HCT116 (cell line): ENCODE data around the gene CNDP1. TPM values are rescaled to one million over a fixed set of nuclear protein-coding genes. Genes with fewer than 3 reads are reported as not detected.

Source experiments
- ATAC-seq: fragments of 200-7000 bp; cut with Tn5 transposase; 2 replicates; pipeline ENCODE4 v1.9.1; 2020; ENCODE audit warnings: mild to moderate bottlenecking, moderate library complexity
- BruUV-seq: library from RNA; stranded (reverse); fragments of 400-500 nt; replicated peaks from 2 replicates; lab custom pipeline; 2021; lab: Mats Ljungman, UMichigan
- CTCF ChIA-PET: fragments of 300-600 bp; sonication (Branson Sonifier 250); formaldehyde crosslinking; loops from one replicate; lab custom pipeline; 2021; ENCODE audit warnings: antibody characterized with exemption; lab: Charles Lee
- POLR2A ChIA-PET: fragments of 300-600, 350-600 bp; sonication (Branson Sonifier 250); formaldehyde crosslinking; loops from one replicate; lab custom pipeline; 2021; ENCODE audit warnings: antibody characterized with exemption; lab: Charles Lee
- RAD21 ChIA-PET, 2 experiments: fragments of 300-600 bp; sonication (Branson Sonifier 250); formaldehyde crosslinking; loops; one replicate each; lab custom pipeline; 2023; ENCODE audit warnings: low total read pairs in 2 of 2; ENCODE audit not compliant: uncharacterized antibody in 2 of 2, unreplicated experiment in 2 of 2, low non-redundant PET in 1 of 2; lab: Charles Lee
- DNase-seq: peaks from one replicate; pipeline ENCODE4 v3.0.0-alpha.2; 2010; ENCODE audit warnings: low read depth, low spot score
- H2AFZ ChIP-seq: fragments of 200-600 bp; shearing (Covaris generic), sonication (generic); 2 replicates; pipeline ENCODE4 v1.6.1; 2017; ENCODE audit warnings: low read depth, mixed run types, mixed read lengths, antibody characterized with exemption, low read length; ENCODE audit not compliant: poor library complexity, severe bottlenecking
- H3K27ac ChIP-seq: 2 replicates; pipeline ENCODE4 v1.5.1; 2012; ENCODE audit warnings: low read depth, low read length
- H3K27me3 ChIP-seq: fragments of 200-600 bp; sonication (generic); 2 replicates; pipeline ENCODE4 v1.6.1; 2016; ENCODE audit warnings: mixed run types, low read length, mixed read lengths; ENCODE audit not compliant: insufficient read depth
- H3K36me3 ChIP-seq, 2 experiments: fragments of 200-500 bp in 1 of 2; fragments of 200-600 bp in 1 of 2; sonication (Bioruptor generic) in 1 of 2; sonication (generic) in 1 of 2; 2 replicates each; pipeline versions ENCODE4 v1.5.1 to v1.6.1; 2014 to 2016; ENCODE audit warnings: low read length in 2 of 2, inconsistent platforms in 1 of 2, mixed read lengths in 1 of 2, mixed run types in 1 of 2; ENCODE audit not compliant: insufficient read depth in 2 of 2, control insufficient read depth in 1 of 2
- H3K4me1 ChIP-seq, 2 experiments: fragments of 200-600 bp in 1 of 2; sonication (generic) in 1 of 2; 2 replicates each; pipeline versions ENCODE4 v1.5.1 to v1.6.1; 2012 to 2017; ENCODE audit warnings: low read length in 2 of 2, inconsistent platforms in 1 of 2, mild to moderate bottlenecking in 1 of 2, mixed read lengths in 1 of 2, mixed run types in 1 of 2, moderate library complexity in 1 of 2; ENCODE audit not compliant: insufficient read depth in 2 of 2, control insufficient read depth in 1 of 2
- H3K4me2 ChIP-seq: fragments of 200-600 bp; sonication (generic); 2 replicates; pipeline ENCODE4 v1.6.1; 2017; ENCODE audit warnings: mixed run types, low read length, mixed read lengths
- H3K4me3 ChIP-seq, 2 experiments: fragments of 200-600 bp in 1 of 2; sonication (generic) in 1 of 2; replicated peaks in 1 of 2; 2 replicates each; pipeline ENCODE4 v1.5.1; 2011 to 2016; ENCODE audit warnings: low read length in 2 of 2, control low read depth in 1 of 2, low read depth in 1 of 2, mild to moderate bottlenecking in 1 of 2, mixed read lengths in 1 of 2, mixed run types in 1 of 2
- H3K79me2 ChIP-seq: fragments of 200-600 bp; sonication (generic); 2 replicates; pipeline ENCODE4 v1.6.1; 2017; ENCODE audit warnings: mild to moderate bottlenecking, mixed run types, low read length, moderate library complexity, mixed read lengths; ENCODE audit not compliant: insufficient read depth
- H3K9ac ChIP-seq: fragments of 200-600 bp; sonication (generic); 2 replicates; pipeline ENCODE4 v1.6.1; 2016; ENCODE audit warnings: low read length, mixed read lengths
- H3K9me2 ChIP-seq: fragments of 200-600 bp; sonication (generic), shearing (Covaris generic); 2 replicates; pipeline ENCODE4 v1.6.1; 2017; ENCODE audit warnings: mixed run types, mild to moderate bottlenecking, moderate library complexity; ENCODE audit not compliant: insufficient read depth
- H3K9me3 ChIP-seq, 2 experiments: fragments of 200-500 bp in 1 of 2; fragments of 200-600 bp in 1 of 2; sonication (Bioruptor generic) in 1 of 2; sonication (generic) in 1 of 2; 2 replicates each; pipeline ENCODE4 v1.6.1; 2014 to 2017; ENCODE audit warnings: low read length in 2 of 2, mixed read lengths in 2 of 2, inconsistent platforms in 1 of 2, low read depth in 1 of 2, mild to moderate bottlenecking in 1 of 2, mixed run types in 1 of 2, moderate library complexity in 1 of 2; ENCODE audit not compliant: control insufficient read depth in 1 of 2, insufficient read depth in 1 of 2
- H4K20me1 ChIP-seq: fragments of 200-600 bp; sonication (generic), shearing (Covaris generic); 2 replicates; pipeline ENCODE4 v1.6.1; 2017; ENCODE audit warnings: mixed run types, mild to moderate bottlenecking, moderate library complexity; ENCODE audit not compliant: insufficient read depth
- ATF3 ChIP-seq: IDR thresholded peaks from 2 replicates; pipeline ENCODE4 v1.6.1; 2012
- CBX3 ChIP-seq: IDR thresholded peaks from 2 replicates; pipeline ENCODE4 v1.6.1; 2012; ENCODE audit warnings: low read depth
- CTCF ChIP-seq, 3 experiments: fragments of 200-600 bp in 1 of 3; sonication (generic) in 1 of 3; IDR thresholded peaks in 2 of 3; conservative IDR thresholded peaks in 1 of 3; 2 replicates each; pipeline ENCODE4 v1.5.1; 2012 to 2017; ENCODE audit warnings: low read depth in 2 of 3, low read length in 2 of 3, antibody characterized with exemption in 1 of 3, borderline replicate concordance in 1 of 3, control low read depth in 1 of 3, mild to moderate bottlenecking in 1 of 3, mixed read lengths in 1 of 3, mixed run types in 1 of 3, moderate library complexity in 1 of 3; ENCODE audit not compliant: insufficient read depth in 1 of 3
- ELF1 ChIP-seq: IDR thresholded peaks from 2 replicates; pipeline ENCODE4 v1.6.1; 2012; ENCODE audit warnings: low read depth, borderline replicate concordance
- EZH2 ChIP-seq: fragments of 200-600 bp; sonication (generic); IDR thresholded peaks from 2 replicates; pipeline ENCODE4 v1.6.1; 2017; ENCODE audit warnings: antibody characterized with exemption, mixed run types
- EZH2phosphoT487 ChIP-seq: fragments of 200-600 bp; IDR thresholded peaks from 2 replicates; pipeline ENCODE4 v1.6.1; 2018; ENCODE audit warnings: antibody characterized with exemption, borderline replicate concordance
- MAX ChIP-seq: IDR thresholded peaks from 2 replicates; pipeline ENCODE4 v1.6.1; 2012
- POLR2AphosphoS5 ChIP-seq: IDR thresholded peaks from 2 replicates; pipeline ENCODE4 v1.6.1; 2011; ENCODE audit warnings: mild to moderate bottlenecking, low read depth, low read length, moderate library complexity
- RAD21 ChIP-seq: IDR thresholded peaks from 2 replicates; pipeline ENCODE4 v1.6.1; 2012; ENCODE audit warnings: low read depth, mild to moderate bottlenecking
- SP1 ChIP-seq: IDR thresholded peaks from 2 replicates; pipeline ENCODE4 v1.6.1; 2012; ENCODE audit warnings: low read depth
- SRF ChIP-seq: IDR thresholded peaks from 2 replicates; pipeline ENCODE4 v1.6.1; 2012; ENCODE audit warnings: low read depth
- YY1 ChIP-seq: IDR thresholded peaks from 2 replicates; pipeline ENCODE4 v1.6.1; 2011; ENCODE audit warnings: low read length, low read depth, moderate library complexity, mild to moderate bottlenecking; ENCODE audit not compliant: insufficient replicate concordance; ENCODE audit errors: extremely low read depth
- ZBTB33 ChIP-seq: IDR thresholded peaks from 2 replicates; pipeline ENCODE4 v1.6.1; 2011; ENCODE audit warnings: mild to moderate bottlenecking, low read length, moderate library complexity; ENCODE audit not compliant: insufficient replicate concordance; ENCODE audit errors: extremely low read depth
- intact Hi-C: fragments of 100-400 bp; cut with micrococcal nuclease; formaldehyde crosslinking; loops from 2 replicates; pipeline ENCODE4 v1.10.0; 2022
- total RNA-seq: library from RNA; stranded (reverse); gene quantifications from one replicate; pipeline ENCODE4 v1.2.1, GENCODE V29; 2021; ENCODE audit not compliant: unreplicated experiment

The CNDP1 gene
- total RNA-seq, 1 experiment from 2014 or later: not detected

GRCh38 chr18:74486119-74486849 lies 48.0 kb upstream of the CNDP1 start:
- CTCF ChIA-PET: no interaction called here

More at GRCh38 chr18:74486119-74486849, 48.0 kb upstream of the CNDP1 start:
- Histone ChIP-seq H3K4me3 (no peak overlapping the region), H3K4me2 (no peak overlapping the region), H3K9me3 (no peaks in the 10 kb centered on the region), H3K9ac (no peak overlapping the region), H2AFZ (no peak overlapping the region), H3K27me3 (no peaks in the 10 kb centered on the region), H3K36me3 (no peaks in the 10 kb centered on the region), H4K20me1 (no peaks in the 10 kb centered on the region), H3K9me2 (no peaks in the 10 kb centered on the region), H3K27ac (no peak overlapping the region), H3K79me2 (no peaks in the 10 kb centered on the region), H3K4me1 (no peaks in the 10 kb centered on the region)
- ChIA-PET RAD21 (no interaction called here), POLR2A (no interaction called here)
- intact Hi-C loops: no loop called here
- DNase-seq (no peak), ATAC-seq (no peak)
- TF ChIP-seq CBX3: no peak
- TF ChIP-seq EZH2phosphoT487: no peak
- no peak for TF ChIP-seq POLR2AphosphoS5
- no peak for TF ChIP-seq YY1
- TF ChIP-seq SRF: no peak
- no peak for TF ChIP-seq MAX
- TF ChIP-seq ELF1: no peak
- no peak for TF ChIP-seq ATF3
- no peak for TF ChIP-seq ZBTB33
- no peak for TF ChIP-seq RAD21
- no peak for TF ChIP-seq SP1
- no peak for TF ChIP-seq EZH2
- TF ChIP-seq CTCF (IDR thresholded peaks at IDR 0.05 in 2 of 3, conservative IDR thresholded peaks at IDR 0.05 in 1 of 3; ENCODE audit: borderline replicate concordance in 1 of 3, insufficient read depth in 1 of 3, low read depth in 2 of 3, low read length in 2 of 3): no peak
- BruUV-seq: no TSS peak
